Neutrophil (primary cell): ENCODE data around the gene TRAF3.

ENCODE experiments used
- H3K27ac ChIP-seq: fragments of 200-600 bp; sonication (generic); 2 replicates; pipeline ENCODE4 v1.5.1; 2016; ENCODE audit warnings: mild to moderate bottlenecking, moderate library complexity
- H3K27me3 ChIP-seq: fragments of 200-600 bp; sonication (generic); 2 replicates; pipeline ENCODE4 v1.6.0; 2016; ENCODE audit warnings: mild to moderate bottlenecking
- H3K36me3 ChIP-seq: fragments of 200-600 bp; sonication (generic); 2 replicates; pipeline ENCODE4 v1.5.1; 2017
- H3K4me1 ChIP-seq, 2 experiments: fragments of 200-600 bp in 1 of 2; sonication (generic) in 1 of 2; 1 replicate in 1 of 2; 2 replicates in 1 of 2; pipeline versions ENCODE4 v1.5.1 to v1.6.1; 2013 to 2016; ENCODE audit warnings: low read depth in 1 of 2, low read length in 1 of 2, mild to moderate bottlenecking in 1 of 2, moderate library complexity in 1 of 2; ENCODE audit not compliant: control insufficient read depth in 1 of 2, insufficient read depth in 1 of 2
- H3K4me3 ChIP-seq, 2 experiments: fragments of 200-600 bp in 1 of 2; sonication (generic) in 1 of 2; 1 replicate in 1 of 2; 2 replicates in 1 of 2; pipeline ENCODE4 v1.5.1; 2013 to 2016; ENCODE audit warnings: low read depth in 1 of 2, low read length in 1 of 2, mild to moderate bottlenecking in 1 of 2, moderate library complexity in 1 of 2
- H3K9me3 ChIP-seq: fragments of 200-600 bp; sonication (generic); 2 replicates; pipeline ENCODE4 v1.5.1; 2016
- TF ChIP-seq, protein P1 (sequence below): fragments of 200-600 bp; sonication (generic); IDR thresholded peaks from 2 replicates; pipeline ENCODE4 v1.5.1; 2016; ENCODE audit warnings: antibody characterized with exemption

TRAF3 gene, protein sequence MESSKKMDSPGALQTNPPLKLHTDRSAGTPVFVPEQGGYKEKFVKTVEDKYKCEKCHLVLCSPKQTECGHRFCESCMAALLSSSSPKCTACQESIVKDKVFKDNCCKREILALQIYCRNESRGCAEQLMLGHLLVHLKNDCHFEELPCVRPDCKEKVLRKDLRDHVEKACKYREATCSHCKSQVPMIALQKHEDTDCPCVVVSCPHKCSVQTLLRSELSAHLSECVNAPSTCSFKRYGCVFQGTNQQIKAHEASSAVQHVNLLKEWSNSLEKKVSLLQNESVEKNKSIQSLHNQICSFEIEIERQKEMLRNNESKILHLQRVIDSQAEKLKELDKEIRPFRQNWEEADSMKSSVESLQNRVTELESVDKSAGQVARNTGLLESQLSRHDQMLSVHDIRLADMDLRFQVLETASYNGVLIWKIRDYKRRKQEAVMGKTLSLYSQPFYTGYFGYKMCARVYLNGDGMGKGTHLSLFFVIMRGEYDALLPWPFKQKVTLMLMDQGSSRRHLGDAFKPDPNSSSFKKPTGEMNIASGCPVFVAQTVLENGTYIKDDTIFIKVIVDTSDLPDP

DNA sequence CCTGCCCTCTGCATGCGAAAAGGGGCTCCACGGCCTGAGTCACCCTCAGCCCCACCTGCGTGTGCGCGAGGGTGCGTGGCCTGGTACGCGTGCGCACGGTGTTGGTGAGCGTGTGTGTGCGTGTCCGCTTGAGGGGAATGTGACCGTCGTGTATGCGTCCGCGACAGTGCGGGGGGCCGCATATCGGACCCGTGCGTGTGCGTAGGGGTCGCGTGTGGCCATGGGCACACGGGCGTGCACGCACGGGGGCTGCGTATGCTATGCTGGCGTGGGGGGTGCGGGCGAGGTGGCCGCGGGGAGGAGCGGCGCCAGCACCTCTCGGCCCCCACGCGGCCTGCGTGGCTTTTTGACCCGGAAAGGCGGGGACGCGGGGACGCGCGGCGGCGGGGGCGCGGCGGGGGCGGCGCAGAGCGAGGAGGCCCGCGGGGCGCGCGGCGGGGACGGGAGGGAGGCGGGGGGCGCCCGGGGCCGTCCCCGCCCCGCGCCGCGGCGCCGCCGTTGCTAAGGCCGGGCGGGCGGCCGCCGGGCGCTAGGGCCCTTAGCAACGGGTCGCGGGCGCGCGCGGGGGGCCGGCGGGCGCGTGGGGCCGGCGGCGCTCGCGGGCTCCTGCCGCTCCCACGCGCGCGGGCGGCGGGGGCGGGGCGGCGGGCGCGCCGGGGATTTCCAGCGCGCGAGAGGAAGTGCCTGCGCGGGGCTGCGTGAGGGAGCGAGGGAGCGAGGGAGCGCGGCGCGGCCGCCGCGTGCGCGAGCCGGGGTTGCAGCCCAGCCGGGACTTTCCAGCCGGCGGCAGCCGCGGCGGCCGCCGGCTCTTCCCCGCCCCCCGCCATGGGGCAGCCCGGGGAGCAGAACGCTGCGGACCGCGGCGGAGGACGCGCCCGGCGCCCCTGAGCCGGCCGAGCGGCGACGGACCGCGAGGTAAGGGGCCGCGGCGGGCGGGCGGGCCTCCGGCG, at the start of gene TRAF3:
Gene TRAF3 (plus strand): TSS at position 689 of the 950 bp plus-strand sequence. CDS start 92,753 bp downstream, outside the sequence.
- no peaks in the 10 kb centered on the region for H3K27me3 ChIP-seq
- no peaks in the 10 kb centered on the region for H3K36me3 ChIP-seq
- peak within 1 kb of the TSS; percentile 87 for H3K27ac ChIP-seq
- no peaks in the 10 kb centered on the region for H3K9me3 ChIP-seq
- TF ChIP-seq, protein P1, sequence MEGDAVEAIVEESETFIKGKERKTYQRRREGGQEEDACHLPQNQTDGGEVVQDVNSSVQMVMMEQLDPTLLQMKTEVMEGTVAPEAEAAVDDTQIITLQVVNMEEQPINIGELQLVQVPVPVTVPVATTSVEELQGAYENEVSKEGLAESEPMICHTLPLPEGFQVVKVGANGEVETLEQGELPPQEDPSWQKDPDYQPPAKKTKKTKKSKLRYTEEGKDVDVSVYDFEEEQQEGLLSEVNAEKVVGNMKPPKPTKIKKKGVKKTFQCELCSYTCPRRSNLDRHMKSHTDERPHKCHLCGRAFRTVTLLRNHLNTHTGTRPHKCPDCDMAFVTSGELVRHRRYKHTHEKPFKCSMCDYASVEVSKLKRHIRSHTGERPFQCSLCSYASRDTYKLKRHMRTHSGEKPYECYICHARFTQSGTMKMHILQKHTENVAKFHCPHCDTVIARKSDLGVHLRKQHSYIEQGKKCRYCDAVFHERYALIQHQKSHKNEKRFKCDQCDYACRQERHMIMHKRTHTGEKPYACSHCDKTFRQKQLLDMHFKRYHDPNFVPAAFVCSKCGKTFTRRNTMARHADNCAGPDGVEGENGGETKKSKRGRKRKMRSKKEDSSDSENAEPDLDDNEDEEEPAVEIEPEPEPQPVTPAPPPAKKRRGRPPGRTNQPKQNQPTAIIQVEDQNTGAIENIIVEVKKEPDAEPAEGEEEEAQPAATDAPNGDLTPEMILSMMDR: no peak
- peak within 1 kb of the TSS; percentile 64 to 91 for H3K4me3 ChIP-seq
- peaks cover 34 to 40% of the 10 kb centered on the region in 2 experiments for H3K4me1 ChIP-seq

DNA sequence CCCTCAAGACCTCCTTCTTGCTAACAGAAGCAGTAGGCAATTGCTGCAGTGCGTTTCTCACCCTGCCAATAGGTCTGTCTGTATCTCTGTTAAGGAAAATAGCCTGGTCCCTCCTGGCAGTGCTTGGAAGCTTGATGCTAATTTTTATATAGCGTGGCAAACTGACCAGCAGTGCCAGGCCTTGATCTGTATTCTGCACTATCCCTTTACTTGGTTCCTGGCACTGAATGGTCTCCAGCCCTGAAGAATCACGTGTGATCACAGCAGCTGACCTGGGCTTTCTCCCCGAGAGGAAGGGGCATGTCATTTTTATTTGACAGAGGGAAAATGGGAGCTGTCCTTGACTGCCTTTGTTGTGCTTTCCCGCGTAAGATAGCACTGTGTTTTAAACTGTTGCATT, 48.7 kb upstream of the TRAF3 start:
- H3K27me3 ChIP-seq: no peaks in the 10 kb centered on the region
- peaks cover 96% of the 10 kb centered on the region for H3K36me3 ChIP-seq
- H3K9me3 ChIP-seq: no peaks in the 10 kb centered on the region
- peak overlapping the region; percentile 15 for H3K27ac ChIP-seq
- TF ChIP-seq, protein P1: no peak
- H3K4me1 ChIP-seq: peaks cover 0 to 6% of the 10 kb centered on the region in 2 experiments
- H3K4me3 ChIP-seq: no peak overlapping the region

DNA sequence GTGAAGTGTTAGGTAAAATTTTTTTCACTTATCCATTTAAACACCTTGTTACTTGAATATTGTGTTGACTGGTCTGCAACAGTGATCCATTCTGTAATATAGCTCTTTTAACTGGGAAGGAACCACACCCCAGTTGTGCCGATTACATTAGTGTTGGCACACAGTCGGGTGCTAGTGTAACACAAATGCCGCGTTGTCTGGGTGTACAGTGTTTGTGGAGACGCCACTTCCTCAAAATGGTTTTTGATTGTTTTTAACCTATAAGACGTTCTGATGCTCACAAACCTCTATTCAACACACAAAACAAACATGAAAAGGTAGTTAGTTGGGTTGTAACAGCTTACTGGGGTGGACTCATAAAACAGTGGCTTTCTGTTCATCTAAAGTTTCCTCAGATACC, 48.0 kb upstream of the TRAF3 start:
- Histone ChIP-seq H3K9me3 (no peaks in the 10 kb centered on the region), H3K4me3 (no peak overlapping the region), H3K36me3 (peaks cover 96% of the 10 kb centered on the region), H3K27ac (peak overlapping the region; percentile 48), H3K27me3 (no peaks in the 10 kb centered on the region), H3K4me1 (peaks cover 0 to 6% of the 10 kb centered on the region in 2 experiments)
- TF ChIP-seq, protein P1: no peak

DNA sequence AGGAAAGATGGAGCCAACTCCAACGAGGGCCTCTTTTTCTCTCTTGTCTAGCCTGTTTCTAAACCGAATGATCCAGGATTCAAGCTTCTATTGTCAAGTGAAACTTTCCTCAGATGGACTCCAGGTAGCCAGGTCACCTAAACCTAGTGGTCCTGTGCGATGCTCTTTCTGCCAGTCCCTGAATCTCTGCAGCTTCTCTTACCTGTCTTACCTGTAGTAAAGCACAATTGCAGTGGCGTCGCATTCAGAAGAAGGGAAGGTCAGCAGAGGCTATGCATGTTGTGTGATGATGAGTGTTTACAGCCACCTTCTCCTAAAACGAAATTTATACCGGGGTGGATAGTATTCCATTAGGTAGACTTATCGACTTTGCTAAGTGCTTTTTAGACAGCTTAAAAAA, 47.4 kb upstream of the TRAF3 start:
- TF ChIP-seq, protein P1: no peak
- H3K27ac ChIP-seq: peak overlapping the region; percentile 48
- H3K9me3 ChIP-seq: no peaks in the 10 kb centered on the region
- H3K4me3 ChIP-seq: no peak overlapping the region
- H3K4me1 ChIP-seq: peaks cover 0 to 6% of the 10 kb centered on the region in 2 experiments
- peaks cover 96% of the 10 kb centered on the region for H3K36me3 ChIP-seq
- no peaks in the 10 kb centered on the region for H3K27me3 ChIP-seq

DNA sequence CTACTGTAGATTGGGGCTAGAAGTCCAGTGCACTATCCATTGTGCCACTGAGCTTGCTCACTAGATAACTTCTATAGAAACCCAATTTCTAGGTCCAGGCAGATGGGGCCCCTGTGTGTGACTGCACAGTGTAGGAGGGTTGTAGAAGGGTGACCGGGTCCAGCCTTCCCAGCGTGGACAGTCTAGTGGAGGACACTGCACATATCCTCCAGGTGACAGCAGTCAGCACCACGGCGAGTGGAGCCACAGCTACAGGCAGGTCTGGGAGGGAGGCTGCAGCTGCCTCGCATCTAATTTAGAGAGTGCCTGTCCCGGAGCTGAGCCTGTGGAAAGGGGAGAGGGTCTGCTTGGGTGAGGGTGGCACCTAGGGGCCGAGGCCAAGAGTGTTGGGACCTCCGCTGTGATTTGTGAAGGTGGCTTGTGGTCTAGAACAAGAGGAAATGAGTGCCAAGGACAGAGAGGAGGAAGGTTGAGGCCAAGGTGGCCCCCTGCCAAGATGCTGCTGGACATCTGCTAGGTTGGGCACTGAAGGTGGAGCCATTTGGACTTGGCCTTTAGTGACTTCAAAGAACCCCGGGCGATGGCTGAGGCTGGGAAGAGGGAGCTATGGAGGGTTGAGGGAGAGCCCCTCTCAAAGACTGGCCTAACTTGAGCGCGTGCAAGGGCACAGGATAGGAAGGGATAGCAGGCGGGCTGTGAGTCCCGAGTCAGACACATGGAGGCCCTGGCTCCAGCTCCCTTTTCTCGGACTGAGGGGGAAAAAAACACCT, 46.0 kb upstream of the TRAF3 start:
- Histone ChIP-seq H3K4me1 (peaks cover 0 to 6% of the 10 kb centered on the region in 2 experiments), H3K27me3 (no peaks in the 10 kb centered on the region), H3K9me3 (no peaks in the 10 kb centered on the region), H3K4me3 (no peak overlapping the region), H3K27ac (no peak overlapping the region), H3K36me3 (peaks cover 91% of the 10 kb centered on the region)
- TF ChIP-seq, protein P1: no peak
